ENCODE data around the gene MSH4.
"Not testable (repeated sequence)": the region's sequence is repeated elsewhere in the genome, so short reads cannot be mapped to it uniquely, and the experiment has no call there.

Gene MSH4

DNA sequence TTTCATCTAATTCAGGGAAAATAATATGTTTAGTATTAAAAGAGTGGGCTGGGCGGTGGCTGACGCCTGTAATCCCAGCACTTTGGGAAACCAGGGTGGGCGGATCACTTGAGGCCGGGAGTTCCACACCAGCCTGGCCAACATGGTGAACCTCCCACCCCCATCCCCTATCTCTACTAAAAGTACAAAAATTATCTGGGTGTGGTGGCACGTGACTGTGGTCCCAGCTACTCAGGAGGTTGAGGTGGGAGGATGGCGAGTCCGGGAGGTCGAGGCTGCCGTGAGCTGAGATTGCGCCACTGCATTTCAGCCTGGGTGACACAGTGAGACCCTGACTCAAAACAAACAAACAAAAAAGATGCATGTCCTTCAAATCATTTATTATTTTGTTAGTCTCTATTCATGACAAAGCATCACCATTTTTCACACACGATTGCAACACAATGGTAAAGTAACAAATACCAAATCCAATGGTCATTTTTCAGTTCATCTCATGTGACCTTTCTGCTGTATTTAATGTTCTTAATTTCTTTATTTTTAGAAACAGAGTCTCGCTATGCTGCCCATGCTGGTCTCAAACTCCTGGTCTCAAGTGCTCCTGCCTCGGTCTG is 1.0 kb downstream of the MSH4 start:
- DNase-seq: no peak

DNA sequence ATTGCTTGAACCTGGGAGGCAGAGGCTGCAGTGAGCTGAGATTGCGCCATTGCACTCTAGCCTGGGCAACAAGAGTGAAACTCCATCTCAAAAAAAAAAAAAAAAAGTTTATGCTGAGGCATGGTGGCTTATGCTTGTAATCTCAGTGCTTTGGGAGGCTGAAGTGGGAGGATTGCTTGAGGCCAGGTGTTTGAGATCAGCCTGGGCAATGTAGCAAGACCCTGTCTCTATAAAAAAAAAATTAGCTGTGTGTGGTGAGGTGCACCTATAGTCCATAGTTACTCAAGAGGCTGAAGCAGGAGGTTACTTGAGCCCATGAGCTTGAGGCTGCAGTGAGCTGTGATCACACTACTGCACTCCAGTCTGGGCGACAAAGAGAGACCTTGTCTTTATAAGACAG is 4.8 kb downstream of the MSH4 start:
- not testable (repeated sequence) for DNase-seq

DNA sequence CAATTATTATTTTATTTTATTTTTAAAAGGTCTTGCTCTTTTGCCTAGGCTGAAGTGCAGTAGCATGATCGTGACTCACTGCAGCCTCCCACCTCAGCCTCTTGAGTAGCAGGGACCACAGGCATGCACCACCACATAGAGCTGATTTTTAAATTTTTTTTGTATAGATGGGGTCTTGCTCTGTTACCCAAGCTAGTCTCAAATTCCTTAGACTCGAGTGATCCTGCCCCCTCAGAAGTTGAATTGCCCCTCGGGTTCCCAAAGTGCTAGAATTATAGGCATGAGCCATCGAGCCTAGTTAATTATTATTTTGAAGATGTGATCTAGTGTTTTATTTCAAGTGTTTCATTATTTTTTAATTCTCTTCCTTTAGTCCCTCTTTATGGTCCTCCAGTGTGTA is 12.2 kb downstream of the MSH4 start:
- no peak for DNase-seq

DNA sequence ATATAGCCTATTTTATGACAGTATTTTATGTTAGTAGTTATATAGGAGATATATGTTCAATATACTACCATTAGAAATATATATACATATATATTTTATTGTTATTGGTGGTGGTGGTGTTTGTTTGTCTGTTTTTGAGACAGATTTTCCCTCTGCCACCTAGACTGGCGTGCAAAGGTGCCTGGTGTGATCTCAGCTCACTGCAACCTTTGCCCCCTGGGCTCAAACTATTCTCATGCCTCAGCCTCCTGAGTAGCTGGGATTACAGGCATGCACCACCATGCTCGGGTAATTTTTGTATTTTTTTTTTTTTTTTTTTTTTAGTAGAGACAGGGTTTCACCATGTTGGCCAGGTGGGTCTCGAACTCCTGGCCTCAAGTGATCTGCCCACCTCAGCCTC is 13.4 kb downstream of the MSH4 start:
- not testable (repeated sequence) for DNase-seq

DNA sequence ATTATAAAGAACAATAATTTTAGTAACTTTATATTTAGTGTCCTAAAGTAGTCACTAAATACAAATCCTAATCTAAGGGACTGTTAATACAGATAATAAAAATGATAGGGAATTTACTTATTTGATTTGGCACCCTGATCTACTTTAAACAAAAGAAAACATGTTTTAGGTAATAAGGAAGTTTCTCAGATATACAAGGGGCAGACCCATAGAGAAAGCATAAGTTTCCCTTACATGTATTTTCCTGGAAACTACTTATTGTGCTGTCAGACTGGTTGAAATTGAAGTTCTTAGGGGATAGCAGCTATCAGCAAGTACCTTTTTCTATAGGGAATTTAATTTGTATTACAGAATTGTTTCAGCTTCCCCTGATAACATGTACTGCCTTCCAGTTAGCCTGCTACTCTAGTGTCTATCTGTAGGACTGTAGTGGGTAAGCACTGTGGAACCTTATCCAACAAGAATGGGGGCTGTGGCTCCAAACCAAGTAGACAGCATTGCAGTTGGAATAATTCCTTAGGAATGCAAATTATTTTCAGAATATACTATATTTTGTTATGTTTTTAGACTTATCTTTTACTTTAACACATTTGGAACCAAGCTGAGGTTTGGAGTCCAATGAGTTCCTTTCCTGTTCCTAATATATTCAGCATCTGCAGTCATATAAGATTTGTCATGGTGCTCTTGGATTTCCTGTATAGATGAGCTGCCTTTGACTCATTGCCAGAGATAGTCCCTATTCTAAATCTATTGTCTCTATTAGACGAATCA is 14.7 kb downstream of the MSH4 start:
- DNase-seq: no peak

DNA sequence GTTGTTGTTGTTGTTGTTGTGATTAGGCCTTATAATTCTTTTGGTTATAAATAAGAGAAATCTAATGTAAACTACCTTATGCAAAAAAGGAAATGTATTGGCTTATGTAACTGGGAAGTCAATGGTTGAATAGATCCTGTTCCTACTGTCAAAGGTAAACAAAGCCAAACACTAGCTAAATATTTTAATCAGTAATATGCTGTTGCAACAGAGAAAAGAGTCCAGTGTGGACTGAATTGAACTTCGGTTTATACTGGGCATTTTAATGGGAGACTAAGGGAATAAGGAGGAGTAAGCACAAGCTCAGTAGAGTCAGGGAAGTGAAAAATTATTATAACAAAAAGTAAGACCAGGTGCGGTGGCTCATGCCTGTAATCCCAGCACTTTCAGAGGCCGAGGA is 15.4 kb downstream of the MSH4 start:
- no peak for DNase-seq

DNA sequence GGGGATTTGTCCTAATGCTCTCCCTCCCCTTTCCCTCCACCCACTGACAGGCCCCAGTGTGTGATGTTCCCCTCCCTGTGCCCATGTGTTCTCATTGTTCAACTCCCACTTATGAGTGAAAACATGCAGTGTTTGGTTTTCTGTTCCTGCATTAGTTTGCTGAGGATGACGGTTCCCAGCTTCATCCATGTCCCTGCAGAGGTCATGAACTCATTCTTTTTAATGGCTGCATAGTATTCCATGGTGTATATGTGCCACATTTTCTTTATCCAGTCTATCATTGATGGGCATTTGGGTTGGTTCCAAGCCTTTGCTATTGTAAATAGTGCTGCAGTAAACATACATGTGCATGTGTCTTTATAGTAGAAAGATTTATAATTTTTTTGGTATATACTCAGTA is 26.9 kb downstream of the MSH4 start:
- DNase-seq: not testable (repeated sequence)

DNA sequence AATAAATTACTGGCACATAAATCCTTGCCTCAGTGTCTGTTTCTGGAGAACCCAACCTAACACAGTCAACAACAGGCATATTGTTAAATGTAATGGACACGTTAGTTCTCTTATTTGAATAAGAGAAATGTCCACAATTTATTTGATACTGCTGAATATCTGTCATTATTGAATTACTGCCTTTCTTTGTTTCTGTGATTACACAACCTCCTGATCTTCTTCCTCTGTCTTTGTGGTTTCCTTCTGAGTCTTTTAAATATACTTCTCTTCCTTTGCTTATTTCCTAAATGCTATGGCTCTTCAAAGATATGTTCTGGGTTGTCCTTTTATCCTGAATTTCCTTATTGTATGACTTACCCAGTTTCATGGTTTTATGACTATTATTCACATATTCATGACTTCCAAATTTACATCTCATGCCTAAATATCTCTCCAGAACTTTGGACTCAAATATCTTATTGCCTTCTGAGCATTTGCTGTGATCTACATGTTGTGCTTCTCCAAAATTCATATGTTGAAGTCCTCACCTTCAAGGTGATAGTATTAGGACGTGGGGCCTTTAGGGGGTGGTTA is 39.9 kb downstream of the MSH4 start:
- no peak for DNase-seq

DNA sequence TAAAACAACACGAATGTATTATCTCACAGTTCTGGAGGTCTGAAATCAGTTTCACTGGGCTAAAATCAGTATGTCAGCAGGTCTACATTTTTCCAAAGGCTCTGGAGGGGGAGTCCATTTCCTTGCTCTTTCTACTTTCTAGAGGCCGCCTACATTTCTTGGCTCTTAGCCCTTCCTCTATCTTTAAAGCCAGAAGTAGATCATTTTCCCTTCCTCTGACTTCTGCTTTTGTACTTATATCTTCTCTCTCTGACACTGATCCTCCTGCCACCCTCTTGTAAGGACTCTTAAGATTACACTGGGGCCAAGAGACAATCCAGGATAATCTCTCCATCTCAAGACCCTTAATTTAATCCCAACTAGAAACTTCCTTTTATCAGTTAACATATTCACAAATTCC is 41.4 kb downstream of the MSH4 start:
- no peak for DNase-seq

DNA sequence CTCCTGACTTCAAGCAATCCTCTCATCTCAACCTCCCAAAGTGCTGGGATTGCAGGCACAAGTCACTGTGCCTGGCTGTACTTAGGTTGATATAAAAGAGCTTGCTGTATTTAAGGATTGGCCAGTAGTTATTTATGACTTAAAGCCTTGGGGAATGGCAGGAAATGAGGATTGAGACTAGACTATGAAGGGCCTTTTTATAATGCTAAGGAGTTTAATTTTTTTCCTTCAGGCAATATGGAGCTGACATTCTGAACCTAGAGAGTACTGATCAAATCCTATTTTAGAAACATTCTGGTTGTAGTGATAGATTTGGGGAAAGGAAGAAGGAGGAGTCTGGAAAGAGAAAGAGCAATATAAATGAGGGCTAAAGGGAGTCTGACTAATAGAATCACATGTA is 44.7 kb downstream of the MSH4 start:
- DNase-seq: no peak

DNA sequence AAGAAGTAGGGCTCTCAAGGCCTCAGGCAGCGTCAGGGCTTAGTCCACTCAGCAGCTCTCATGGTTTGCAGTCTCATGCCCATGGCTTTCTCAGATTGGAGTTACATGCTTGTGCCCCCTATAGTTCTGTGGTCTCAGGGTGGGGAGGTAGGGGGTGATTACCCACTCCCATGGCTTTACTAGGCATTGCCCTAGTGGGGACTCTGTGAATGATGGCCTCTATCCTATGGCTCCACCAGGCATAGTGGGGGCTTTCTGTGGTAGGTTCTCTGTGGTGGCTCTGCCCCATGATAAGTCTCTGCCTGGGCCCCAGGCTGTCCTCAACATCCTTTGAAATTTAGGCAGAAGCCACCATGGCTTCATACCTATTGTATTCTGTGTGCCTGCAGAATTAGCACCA is 48.9 kb downstream of the MSH4 start:
- DNase-seq: no peak

DNA sequence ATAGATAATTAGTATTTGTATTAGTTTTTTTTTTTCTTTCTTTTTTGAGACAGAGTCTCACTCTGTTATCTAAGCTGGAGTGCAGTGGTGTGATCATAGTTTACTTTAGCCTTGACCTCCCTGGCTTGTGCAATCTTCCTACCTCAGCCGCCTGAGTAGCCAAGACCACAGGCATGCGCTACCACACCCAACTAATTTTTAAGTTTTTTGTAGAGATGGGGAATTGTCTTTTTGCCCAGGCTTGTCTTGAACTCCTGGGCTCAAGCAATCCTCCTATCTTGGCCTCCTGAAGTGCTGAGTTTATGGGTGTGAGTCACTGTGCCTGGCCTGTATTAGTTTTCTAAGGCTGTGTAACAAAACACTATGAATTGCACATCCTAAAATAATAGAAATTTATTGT is 58.3 kb downstream of the MSH4 start:
- DNase-seq: no peak

DNA sequence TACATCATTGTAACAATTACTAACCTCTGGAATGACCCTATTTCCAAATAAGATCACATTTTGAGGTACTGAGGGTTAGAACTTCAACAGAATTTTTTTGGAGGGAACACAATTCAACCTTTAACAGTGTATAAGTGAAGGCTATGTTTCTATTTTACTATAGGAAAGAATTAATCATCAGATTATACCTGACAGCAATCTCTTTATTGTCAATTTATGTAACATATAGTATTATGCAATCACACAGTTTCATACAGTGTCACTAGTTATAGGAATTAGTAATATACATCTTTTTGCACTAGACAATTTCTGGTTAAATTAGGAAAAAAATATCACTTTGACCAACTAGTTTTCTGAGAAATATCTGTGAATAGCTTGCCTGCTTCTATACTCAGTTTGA is 59.1 kb downstream of the MSH4 start:
- DNase-seq: no peak

DNA sequence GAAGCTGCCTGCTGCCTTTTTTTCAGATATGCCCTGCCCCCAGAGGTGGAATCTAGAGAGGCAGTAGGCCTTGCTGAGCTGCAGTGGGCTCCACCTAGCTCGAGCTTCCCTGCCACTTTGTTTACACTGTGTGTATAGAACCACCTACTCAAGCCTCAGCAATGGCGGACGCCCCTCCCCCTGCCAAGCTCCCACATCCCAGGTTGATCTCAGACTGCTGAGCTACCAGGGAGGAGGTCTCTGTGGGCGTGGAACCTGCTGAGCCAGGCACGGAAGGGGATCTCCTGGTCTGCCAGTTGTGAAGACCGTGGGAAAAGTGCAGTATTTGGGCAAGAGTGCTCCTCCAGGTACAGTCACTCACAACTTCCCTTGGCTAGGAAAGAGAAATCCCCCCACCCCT is 65.1 kb downstream of the MSH4 start:
- no peak for DNase-seq

DNA sequence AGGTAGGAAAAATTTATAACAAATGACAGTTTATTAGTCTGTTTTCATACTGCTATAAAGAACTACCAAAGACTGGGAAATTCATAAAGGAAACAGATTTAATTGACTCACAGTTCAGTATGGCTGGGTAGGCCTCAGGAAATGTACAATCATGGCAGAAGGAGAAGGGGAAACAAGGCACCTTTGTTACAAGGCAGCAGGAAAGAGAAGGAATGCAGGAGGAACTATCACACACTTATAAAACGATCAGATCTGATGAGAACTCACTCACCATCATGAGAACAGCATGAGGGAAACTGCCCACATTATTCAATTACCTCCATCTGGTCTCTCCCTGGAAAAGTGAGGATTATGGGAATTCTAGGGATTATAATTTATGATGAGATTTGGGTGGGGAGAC is 74.3 kb downstream of the MSH4 start:
- DNase-seq: no peak

DNA sequence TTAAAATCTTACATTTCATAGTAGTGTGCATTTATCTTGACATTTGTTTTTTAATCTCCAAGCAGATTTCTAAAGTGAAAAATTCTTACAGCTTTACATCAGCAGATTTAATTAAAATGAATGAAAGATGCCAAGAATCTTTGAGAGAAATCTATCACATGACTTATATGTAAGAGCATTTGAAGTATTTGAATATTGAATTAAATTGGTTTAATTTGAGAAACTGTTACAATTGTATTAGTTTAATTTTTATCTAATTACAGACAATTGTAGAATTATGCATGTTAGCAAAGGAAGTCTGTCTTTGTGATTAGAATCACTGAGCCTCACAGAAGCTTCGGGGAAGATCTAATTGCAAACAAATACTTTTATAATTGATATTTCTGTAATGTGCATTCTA is 83.3 kb downstream of the MSH4 start:
- DNase-seq: no peak

DNA sequence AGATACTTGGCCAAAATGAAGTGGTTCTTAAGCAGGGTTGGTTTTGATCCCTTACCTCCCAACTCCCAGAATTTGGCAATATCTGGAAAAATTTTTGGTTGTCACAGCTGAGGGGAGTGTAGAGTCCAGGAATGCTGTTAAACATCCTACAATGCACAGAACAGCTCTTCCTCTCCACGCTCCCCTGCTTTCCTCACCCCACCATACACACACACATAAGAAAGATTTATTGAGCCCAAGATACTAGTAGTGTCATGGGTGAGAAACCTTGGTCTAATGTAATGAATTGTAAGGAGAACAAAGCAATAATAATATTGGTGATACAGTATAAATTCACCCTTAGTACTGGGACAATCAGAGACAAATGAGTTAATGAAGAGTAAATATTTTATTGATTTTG is 87.8 kb downstream of the MSH4 start:
- DNase-seq: no peak

DNA sequence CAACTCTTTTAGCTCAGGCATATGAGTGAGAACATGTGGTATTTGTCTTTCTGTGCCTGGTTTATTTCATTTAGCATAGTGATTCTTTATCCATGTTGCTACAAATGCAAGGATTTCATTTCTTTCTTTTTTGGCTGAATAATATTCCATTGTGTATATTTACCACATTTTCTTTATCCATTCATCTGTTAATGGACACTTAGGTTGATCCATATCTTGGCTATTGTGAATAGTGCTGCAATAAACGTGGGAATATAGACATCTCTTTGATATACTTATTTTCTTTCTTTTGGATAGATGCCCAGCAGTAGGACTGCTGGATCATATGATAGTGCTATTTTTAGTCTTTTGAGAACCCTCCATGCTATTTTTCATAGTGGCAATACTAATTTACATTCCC is 104.7 kb downstream of the MSH4 start:
- no peak for DNase-seq

DNA sequence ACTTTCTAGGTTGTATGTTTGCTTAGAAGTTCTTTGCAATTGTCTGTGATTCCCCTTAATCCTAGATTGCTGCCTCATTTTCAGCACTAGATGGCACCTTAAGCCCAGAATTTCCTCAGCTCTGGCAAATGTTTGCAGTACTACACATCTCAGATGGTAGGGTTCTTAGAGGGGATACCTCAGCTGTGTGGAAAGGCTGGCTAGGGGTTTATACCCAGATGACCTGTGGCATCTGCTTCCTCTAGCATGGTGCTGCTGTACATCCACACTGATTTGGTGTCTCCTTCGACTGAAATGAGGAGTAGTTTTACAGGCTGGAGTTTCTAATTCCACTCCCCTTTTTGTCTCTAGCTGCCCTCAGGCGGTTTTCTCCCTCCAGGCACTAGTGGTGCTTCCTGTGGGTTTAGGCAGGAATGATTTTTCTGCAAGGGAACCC is 112.1 kb downstream of the MSH4 start:
- DNase-seq: no peak

DNA sequence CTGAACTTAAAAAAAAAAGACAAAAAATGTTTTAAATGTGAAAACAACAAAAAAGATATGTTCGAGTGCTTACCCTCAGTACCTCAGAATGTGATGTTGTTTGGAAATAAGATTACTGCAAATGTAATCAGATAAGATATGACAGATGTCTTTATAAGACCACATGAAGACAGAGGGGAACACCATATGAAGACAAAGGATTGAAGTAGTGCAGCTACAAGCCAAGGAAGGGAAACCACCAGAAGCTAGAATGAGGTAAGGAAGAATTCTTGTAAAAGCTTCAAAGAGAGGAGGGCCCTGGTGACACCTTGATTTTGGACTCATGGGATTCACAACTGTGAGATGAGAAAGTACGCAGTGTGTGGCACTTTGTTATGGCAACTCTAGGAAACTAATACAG is 120.2 kb downstream of the MSH4 start:
- no peak for DNase-seq

DNA sequence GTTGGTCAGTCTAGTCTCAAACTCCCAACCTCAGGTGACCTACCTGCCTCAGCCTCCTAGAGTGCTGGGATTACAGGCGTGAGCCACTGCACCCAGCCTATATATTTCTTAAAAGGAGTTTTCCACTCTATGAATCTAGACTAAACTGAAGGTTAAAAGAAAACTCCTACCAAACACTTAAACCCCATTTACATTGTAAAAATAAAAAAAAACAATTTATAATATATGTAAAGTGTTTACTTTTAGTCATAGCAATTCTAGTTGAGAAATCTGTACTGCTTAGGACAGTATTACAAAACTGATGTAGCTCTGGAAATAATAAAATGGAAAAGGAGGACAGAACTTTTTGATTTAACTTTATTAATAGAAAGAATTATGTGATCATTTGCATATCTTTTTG is 126.0 kb downstream of the MSH4 start:
- no peak for DNase-seq

DNA sequence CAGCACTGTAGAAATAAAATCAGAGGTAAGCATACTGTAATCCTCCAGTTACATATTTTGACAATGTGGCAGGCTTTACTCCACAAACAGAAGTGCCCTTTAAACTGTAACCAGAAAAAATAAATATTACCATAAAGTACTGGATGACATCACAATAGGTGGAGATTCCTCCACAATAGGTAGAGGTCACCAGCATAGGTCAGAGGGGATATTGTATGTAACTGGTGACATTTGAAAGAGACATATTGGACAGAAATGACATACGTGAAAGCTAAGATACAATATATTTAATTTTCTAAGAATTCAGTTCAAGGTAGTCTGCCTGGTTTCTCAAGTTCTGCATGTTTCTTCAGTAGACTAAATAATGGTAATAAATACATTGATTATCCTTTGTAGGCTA is 135.6 kb downstream of the MSH4 start, which contains the start of gene ASB17:
Gene ASB17 (minus strand): TSS at position 101 of the 400 bp plus-strand sequence. CDS start 113 bp downstream, outside the sequence.
- no peak for DNase-seq

DNA sequence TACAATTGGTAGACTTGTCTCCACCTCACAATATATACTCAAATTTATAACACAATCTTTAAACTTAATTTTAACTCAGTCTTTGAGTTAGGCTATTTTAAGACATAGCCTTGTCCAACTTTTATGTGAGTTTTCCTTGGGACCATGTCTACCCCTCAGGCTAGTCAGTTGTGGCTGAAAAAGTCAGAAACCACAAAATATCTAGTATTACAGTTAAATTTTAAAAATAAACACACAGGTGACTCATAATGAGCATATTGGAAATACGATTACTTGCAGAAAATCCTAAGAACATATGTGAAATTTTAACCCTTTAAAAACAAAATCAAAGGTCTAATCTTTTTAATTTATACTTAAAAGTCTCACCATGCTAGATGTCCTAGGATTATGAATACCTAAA is 140.4 kb downstream of the MSH4 start:
- DNase-seq: no peak

DNA sequence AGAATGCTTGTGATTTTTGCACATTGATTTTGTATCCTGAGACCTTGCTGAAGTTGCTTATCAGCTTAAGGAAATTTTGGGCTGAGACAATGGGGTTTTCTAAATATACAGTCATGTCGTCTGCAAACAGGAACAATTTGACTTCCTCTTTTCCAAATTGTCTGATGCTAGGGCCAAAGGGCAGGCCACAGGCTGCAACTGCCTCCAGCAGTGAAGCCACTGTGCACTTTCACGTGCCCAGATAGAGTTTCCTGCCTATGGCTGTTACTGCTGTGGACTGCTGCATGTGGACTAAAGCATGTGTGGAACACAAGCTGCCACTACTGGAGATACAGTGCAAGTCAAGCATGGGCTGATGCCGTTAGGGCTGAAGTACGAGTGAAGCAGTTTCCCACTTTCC is 146.4 kb downstream of the MSH4 start:
- not testable (repeated sequence) for DNase-seq

DNA sequence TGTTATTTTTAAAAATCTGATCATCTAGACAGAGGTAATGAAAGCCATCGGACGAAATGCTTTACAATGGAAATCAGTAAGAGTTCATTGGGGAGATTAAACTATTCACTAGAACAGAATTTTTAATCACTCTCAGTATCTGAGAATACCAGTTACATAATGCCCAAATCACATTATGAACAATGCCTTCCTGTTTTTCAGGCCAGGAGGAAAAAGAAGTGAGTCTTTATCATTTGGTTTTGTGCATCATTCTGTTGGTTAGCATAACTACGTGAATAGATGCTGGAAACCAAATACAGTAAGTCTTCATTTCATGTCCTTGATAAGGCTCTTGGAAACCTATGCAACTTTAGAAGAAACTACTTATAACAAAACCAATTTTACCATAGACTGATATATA is 153.5 kb downstream of the MSH4 start:
- no peak for DNase-seq
